Skeletal muscle cell (primary cell): Measurements from ENCODE around the gene NFKBIB.
"Not testable (repeated sequence)": the region's sequence is repeated elsewhere in the genome, so short reads cannot be mapped to it uniquely, and the experiment has no call there.

Source experiments
- DNase-seq: peaks from one replicate; pipeline ENCODE4 v3.0.0-alpha.2; 2010; ENCODE audit warnings: low read depth
- H3K4me3 ChIP-seq: 2 replicates; pipeline ENCODE4 v1.5.1; 2011; ENCODE audit warnings: low read depth, mild to moderate bottlenecking, control low read depth, low read length, moderate library complexity

NFKBIB gene

GRCh38 chr19:38921420-38922274 is 21.9 kb downstream of the NFKBIB start:
- DNase-seq, result no peak
- H3K4me3 ChIP-seq, result no peak overlapping the region

GRCh38 chr19:38922482-38922881 is 22.7 kb downstream of the NFKBIB start:
- no peak for DNase-seq
- H3K4me3 ChIP-seq, result no peak overlapping the region

GRCh38 chr19:38924388-38924787 is 24.6 kb downstream of the NFKBIB start:
- DNase-seq, result no peak
- no peak overlapping the region for H3K4me3 ChIP-seq

- H3K4me3 ChIP-seq, result no peak overlapping the region
- DNase-seq, result no peak
Measured at GRCh38 chr19:38928391-38929001, 28.7 kb downstream of the NFKBIB start.

- peak within 1 kb of the TSS; percentile 98 for H3K4me3 ChIP-seq
- peak; percentile 71 for DNase-seq
Measured at GRCh38 chr19:38929929-38930775, 30.4 kb downstream of the NFKBIB start, which contains the start of gene SARS2. TSS of gene SARS2 (minus strand) at chr19:38930763. CDS start at chr19:38930736, 27 bp downstream.

GRCh38 chr19:38930776-38931520 is 31.2 kb downstream of the NFKBIB start, which contains the start of gene MRPS12:
TSS of gene MRPS12 (plus strand) at chr19:38930944. CDS start at chr19:38931295, 351 bp downstream.
- H3K4me3 ChIP-seq, result peak within 1 kb of the TSS; percentile 98
- peak; percentile 96 for DNase-seq

GRCh38 chr19:38931521-38931793 is 31.7 kb downstream of the NFKBIB start:
- no peak for DNase-seq

GRCh38 chr19:38932425-38933179 is 32.8 kb downstream of the NFKBIB start:
- no peak overlapping the region for H3K4me3 ChIP-seq

More at GRCh38 chr19:38931521-38931793, 31.7 kb downstream of the NFKBIB start:
- H3K4me3 ChIP-seq, result peak overlapping the region; percentile 98

GRCh38 chr19:38933544-38933943 is 33.8 kb downstream of the NFKBIB start:
- H3K4me3 ChIP-seq, result no peak overlapping the region
- DNase-seq, result no peak

More at GRCh38 chr19:38932425-38933179, 32.8 kb downstream of the NFKBIB start:
- DNase-seq, result no peak

- H3K4me3 ChIP-seq, result no peak overlapping the region
- no peak for DNase-seq
Measured at GRCh38 chr19:38939957-38940356, 40.2 kb downstream of the NFKBIB start.

- H3K4me3 ChIP-seq, result not testable (repeated sequence)
Measured at GRCh38 chr19:38941466-38941865, 41.7 kb downstream of the NFKBIB start.

GRCh38 chr19:38941979-38942378 is 42.2 kb downstream of the NFKBIB start:
- H3K4me3 ChIP-seq, result no peak overlapping the region
- no peak for DNase-seq

More at GRCh38 chr19:38941466-38941865, 41.7 kb downstream of the NFKBIB start:
- DNase-seq, result not testable (repeated sequence)

- no peak overlapping the region for H3K4me3 ChIP-seq
- DNase-seq, result no peak
Measured at GRCh38 chr19:38942471-38943181, 42.9 kb downstream of the NFKBIB start.

- no peak overlapping the region for H3K4me3 ChIP-seq
- no peak for DNase-seq
Measured at GRCh38 chr19:38944981-38945506, 45.3 kb downstream of the NFKBIB start.

GRCh38 chr19:38945562-38946228 is 45.9 kb downstream of the NFKBIB start:
- no peak overlapping the region for H3K4me3 ChIP-seq
- no peak for DNase-seq

GRCh38 chr19:38946229-38947010 is 46.7 kb downstream of the NFKBIB start:
- no peak overlapping the region for H3K4me3 ChIP-seq
- DNase-seq, result no peak
